Right ventricle myocardium inferior (tissue), 1 donor: ENCODE results near the gene AADACL2. TPM values are rescaled to one million over a fixed set of nuclear protein-coding genes. Genes with fewer than 3 reads are reported as not detected.
A peak's percentile ranks its signal among the peaks of the same experiment; 100 is the strongest.
"Not testable (repeated sequence)": the region's sequence is repeated elsewhere in the genome, so short reads cannot be mapped to it uniquely, and the experiment has no call there.

Source experiments
- ATAC-seq: fragments of 200-7000 bp; cut with Tn5 transposase; one replicate; pipeline ENCODE4 v1.9.1; 2020; ENCODE audit warnings: mild to moderate bottlenecking, moderate library complexity
- DNase-seq: peaks from one replicate; pipeline ENCODE4 v3.0.0; 2021; ENCODE audit errors: missing footprints
- intact Hi-C: fragments of 100-400 bp; cut with DNase I; formaldehyde crosslinking; loops from one replicate; pipeline ENCODE4 v1.11.0; 2022
- total RNA-seq: library from RNA; stranded (reverse); fragmentation: NEBNext Ultra II Directional; extraction: Animal tissue kit (Norgen Biotek cat#: 25700); gene quantifications from one replicate; pipeline ENCODE4 v1.2.1, GENCODE V29; 2021
- donor health status: DM: no; HTN: yes; CAD: no; lungs with severe emphysema.

Gene AADACL2
- total RNA-seq, 1 donor from 2014 or later: not detected

GRCh38 chr3:151753846-151754245 is 20.1 kb downstream of the AADACL2 start:
- DNase-seq (no peak), ATAC-seq (no peak)

GRCh38 chr3:151761581-151761980 is 27.9 kb downstream of the AADACL2 start:
- ATAC-seq (no peak), DNase-seq (no peak)
- intact Hi-C loops: no loop called here

More at GRCh38 chr3:151753846-151754245, 20.1 kb downstream of the AADACL2 start:
- intact Hi-C loops: no loop called here

- intact Hi-C loops, DNase-seq, ATAC-seq: not testable (repeated sequence)
Observed at GRCh38 chr3:151764699-151765098, 31.0 kb downstream of the AADACL2 start.

GRCh38 chr3:151765685-151766084 is 32.0 kb downstream of the AADACL2 start:
- no peak for ATAC-seq
- DNase-seq: no peak
- intact Hi-C loops: no loop called here

- intact Hi-C loops: no loop called here
- ATAC-seq (no peak), DNase-seq (no peak)
Observed at GRCh38 chr3:151766454-151766853, 32.7 kb downstream of the AADACL2 start.

- DNase-seq: no peak
Observed at GRCh38 chr3:151768393-151768930, 34.7 kb downstream of the AADACL2 start.

GRCh38 chr3:151769175-151769574 is 35.4 kb downstream of the AADACL2 start:
- no peak for ATAC-seq
- intact Hi-C loops: no loop called here
- DNase-seq: no peak

More at GRCh38 chr3:151768393-151768930, 34.7 kb downstream of the AADACL2 start:
- no peak for ATAC-seq
- intact Hi-C loops: no loop called here

- DNase-seq: peak; percentile 87
- ATAC-seq: peak; percentile 94
- intact Hi-C loops: no loop called here
Observed at GRCh38 chr3:151770956-151771355, 37.2 kb downstream of the AADACL2 start.

GRCh38 chr3:151772825-151773480 is 39.2 kb downstream of the AADACL2 start:
- ATAC-seq: no peak
- intact Hi-C loops: no loop called here
- no peak for DNase-seq

GRCh38 chr3:151774235-151774634 is 40.5 kb downstream of the AADACL2 start:
- no peak for ATAC-seq
- DNase-seq: no peak
- intact Hi-C loops: no loop called here

- ATAC-seq (no peak), DNase-seq (no peak)
- intact Hi-C loops: no loop called here
Observed at GRCh38 chr3:151774910-151775309, 41.2 kb downstream of the AADACL2 start.

- DNase-seq (no peak), ATAC-seq (no peak)
- intact Hi-C loops: no loop called here
Observed at GRCh38 chr3:151775314-151776258, 41.9 kb downstream of the AADACL2 start.

GRCh38 chr3:151776259-151776740 is 42.6 kb downstream of the AADACL2 start:
- no peak for DNase-seq

GRCh38 chr3:151777880-151778279 is 44.2 kb downstream of the AADACL2 start:
- DNase-seq (no peak), ATAC-seq (no peak)
- intact Hi-C loops: no loop called here

More at GRCh38 chr3:151776259-151776740, 42.6 kb downstream of the AADACL2 start:
- intact Hi-C loops: no loop called here
- ATAC-seq: no peak

- DNase-seq (no peak), ATAC-seq (no peak)
- intact Hi-C loops: no loop called here
Observed at GRCh38 chr3:151787626-151788025, 53.9 kb downstream of the AADACL2 start.

- ATAC-seq (no peak), DNase-seq (no peak)
- intact Hi-C loops: no loop called here
Observed at GRCh38 chr3:151788401-151788800, 54.7 kb downstream of the AADACL2 start.

GRCh38 chr3:151789853-151790463 is 56.2 kb downstream of the AADACL2 start:
- no peak for DNase-seq
- intact Hi-C loops: no loop called here
- ATAC-seq: no peak

GRCh38 chr3:151790763-151791162 is 57.0 kb downstream of the AADACL2 start:
- intact Hi-C loops: not testable (repeated sequence)

GRCh38 chr3:151792411-151792810 is 58.7 kb downstream of the AADACL2 start:
- DNase-seq: no peak
- intact Hi-C loops: no loop called here
- ATAC-seq: no peak

More at GRCh38 chr3:151790763-151791162, 57.0 kb downstream of the AADACL2 start:
- not testable (repeated sequence) for ATAC-seq, DNase-seq
